DMS 273 (cell line): ENCODE results near the gene CRIP3.
"Not testable (repeated sequence)": the region's sequence is repeated elsewhere in the genome, so short reads cannot be mapped to it uniquely, and the experiment has no call there.

Experiments used
- DNase-seq: peaks from one replicate; lab custom pipeline; 2025; ENCODE audit not compliant: unreplicated experiment; lab: John Stamatoyannopoulos, UW

The CRIP3 gene

GRCh38 chr6:43307451-43308100, 1.1 kb downstream of the CRIP3 start:
- no peak for DNase-seq

GRCh38 chr6:43306086-43306485, 2.5 kb downstream of the CRIP3 start:
- no peak for DNase-seq

DNA sequence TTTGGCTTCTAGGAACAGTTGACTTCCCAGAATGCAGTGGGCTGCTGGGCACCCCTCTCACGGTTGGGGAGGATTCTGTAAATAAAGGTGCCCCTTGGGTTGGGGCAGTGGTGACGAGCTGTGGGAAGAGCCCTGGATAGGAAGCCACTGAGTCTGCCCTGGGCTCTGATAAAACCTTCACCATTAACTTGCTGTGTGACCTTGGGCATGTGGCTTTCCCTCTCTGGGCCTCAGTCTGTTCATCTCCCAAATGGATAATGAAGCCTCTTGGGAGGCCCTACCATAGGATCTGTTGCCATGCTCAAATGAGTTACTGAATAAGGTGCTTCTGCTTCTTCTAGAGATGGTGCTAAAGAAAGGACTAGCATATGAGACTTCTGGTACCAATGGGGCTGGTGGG, 3.7 kb downstream of the CRIP3 start:
- no peak for DNase-seq

GRCh38 chr6:43304361-43304760, 4.3 kb downstream of the CRIP3 start:
- DNase-seq, result no peak

- no peak for DNase-seq
Measured at GRCh38 chr6:43303751-43304331, 4.8 kb downstream of the CRIP3 start.

- DNase-seq, result not testable (repeated sequence)
Measured at GRCh38 chr6:43303006-43303405, 5.6 kb downstream of the CRIP3 start.

GRCh38 chr6:43302126-43302525, 6.5 kb downstream of the CRIP3 start:
- DNase-seq, result no peak

- no peak for DNase-seq
Measured at GRCh38 chr6:43301081-43301870, 7.3 kb downstream of the CRIP3 start.

GRCh38 chr6:43299338-43300293, 9.0 kb downstream of the CRIP3 start:
- DNase-seq, result no peak

GRCh38 chr6:43298565-43299337, 9.9 kb downstream of the CRIP3 start:
- DNase-seq, result no peak

DNA sequence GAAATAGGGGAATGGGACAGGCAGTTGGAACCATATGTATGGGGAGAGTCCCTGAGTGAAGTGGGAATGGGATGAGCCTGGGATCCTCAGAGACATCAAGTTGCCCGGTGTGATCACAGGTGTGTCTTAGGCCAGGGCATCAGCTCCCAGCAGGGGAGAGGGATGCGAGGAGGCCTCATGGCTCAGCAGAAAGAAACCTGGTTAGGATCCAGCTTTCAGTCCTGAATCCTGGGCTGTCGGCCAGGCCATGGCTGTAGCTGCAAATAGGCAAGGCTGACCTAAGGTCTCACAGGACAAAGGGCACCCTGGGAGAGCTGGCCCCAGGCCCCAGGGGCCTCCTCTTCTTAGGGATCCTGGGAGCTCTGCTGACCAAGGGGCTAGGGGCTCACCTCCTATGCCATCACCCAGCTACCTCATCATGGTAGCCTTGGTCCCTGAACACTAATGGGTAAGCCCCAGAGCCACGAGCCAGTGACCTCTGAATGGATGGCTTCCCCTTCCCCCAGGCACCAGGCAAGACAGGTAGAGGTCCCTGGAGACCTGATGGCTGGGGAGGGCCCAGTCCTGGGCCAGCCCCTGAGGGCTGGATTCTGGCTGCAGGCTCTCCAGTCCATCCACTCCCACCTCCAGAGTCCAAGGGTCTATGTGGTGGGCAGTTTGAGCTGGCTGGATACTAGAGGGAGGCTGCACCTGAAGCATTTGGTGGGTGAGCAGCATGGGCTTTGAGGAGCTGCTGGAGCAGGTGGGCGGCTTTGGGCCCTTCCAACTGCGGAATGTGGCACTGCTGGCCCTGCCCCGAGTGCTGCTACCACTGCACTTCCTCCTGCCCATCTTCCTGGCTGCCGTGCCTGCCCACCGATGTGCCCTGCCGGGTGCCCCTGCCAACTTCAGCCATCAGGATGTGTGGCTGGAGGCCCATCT, 10.7 kb downstream of the CRIP3 start, which contains the start of gene SLC22A7:
Gene SLC22A7, plus strand, starts transcription at position 617 of the 921 bp plus-strand sequence. Its CDS starts 99 bp downstream, at position 716.
- no peak for DNase-seq

GRCh38 chr6:43296780-43297497, 11.7 kb downstream of the CRIP3 start:
- DNase-seq, result no peak

GRCh38 chr6:43295456-43295855, 13.2 kb downstream of the CRIP3 start:
- DNase-seq, result no peak

DNA sequence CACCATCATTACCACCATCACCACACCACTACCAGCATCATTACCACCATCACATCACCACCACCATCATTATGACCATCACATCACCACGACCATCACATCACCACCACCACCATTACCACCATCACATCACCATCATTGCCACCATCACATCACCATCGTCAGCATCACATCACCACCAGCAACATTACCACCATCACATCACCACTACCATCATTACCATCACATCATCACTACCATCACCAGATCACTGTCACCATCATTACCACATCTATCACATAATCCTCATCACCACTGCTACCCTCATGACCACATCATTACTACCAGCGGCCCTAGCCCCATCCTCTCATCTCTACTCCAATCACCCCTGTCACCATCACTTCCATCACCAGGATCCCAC, 14.1 kb downstream of the CRIP3 start:
- no peak for DNase-seq

- no peak for DNase-seq
Measured at GRCh38 chr6:43293698-43294097, 14.9 kb downstream of the CRIP3 start.

- DNase-seq, result no peak
Measured at GRCh38 chr6:43292763-43293318, 15.8 kb downstream of the CRIP3 start.

DNA sequence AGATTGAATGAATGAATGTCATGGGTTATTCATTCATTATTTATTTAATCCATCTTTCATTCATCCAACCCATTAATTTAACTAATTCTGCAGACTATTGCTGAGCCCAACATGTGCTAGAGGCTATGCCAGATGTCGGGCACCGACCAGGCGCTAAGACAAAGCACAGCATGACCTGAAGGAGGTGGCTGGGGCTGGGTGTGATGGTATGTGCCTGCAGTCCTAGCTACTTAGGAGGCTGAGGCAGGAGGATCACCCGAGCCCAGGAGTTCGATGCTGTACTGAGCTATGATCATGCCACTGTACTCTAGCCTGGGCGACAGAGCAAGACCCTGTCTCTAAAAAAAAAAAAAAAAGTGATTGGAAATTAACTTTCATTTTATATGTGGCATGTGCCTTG, 16.3 kb downstream of the CRIP3 start:
- DNase-seq, result no peak

DNA sequence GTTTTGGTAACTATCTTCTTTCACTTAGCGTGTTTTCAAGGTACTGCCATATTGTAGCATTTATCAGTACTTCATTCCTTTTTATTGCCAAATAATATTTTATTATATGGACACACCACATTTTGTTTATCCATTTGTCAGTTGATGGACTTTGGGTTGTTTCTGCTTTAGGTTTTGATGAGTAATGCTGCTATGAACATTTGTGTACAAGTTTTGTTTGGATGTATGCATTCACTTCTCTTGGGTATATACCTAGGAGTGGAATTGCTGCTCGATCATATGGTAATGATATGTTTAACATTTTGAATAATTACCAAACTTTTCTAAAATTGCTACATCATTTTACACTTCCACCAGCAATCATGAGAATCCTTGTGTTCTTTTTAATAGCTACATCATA, 16.9 kb downstream of the CRIP3 start:
- no peak for DNase-seq
